ENCODE measurements around the gene CASQ1. TPM values are rescaled to one million over a fixed set of nuclear protein-coding genes. Genes with fewer than 3 reads are reported as not detected.

Gene CASQ1
- total RNA-seq, 3 donors from 2014 or later (not counting 1 experiment from before 2014, with no cell fraction given): not detected

DNA sequence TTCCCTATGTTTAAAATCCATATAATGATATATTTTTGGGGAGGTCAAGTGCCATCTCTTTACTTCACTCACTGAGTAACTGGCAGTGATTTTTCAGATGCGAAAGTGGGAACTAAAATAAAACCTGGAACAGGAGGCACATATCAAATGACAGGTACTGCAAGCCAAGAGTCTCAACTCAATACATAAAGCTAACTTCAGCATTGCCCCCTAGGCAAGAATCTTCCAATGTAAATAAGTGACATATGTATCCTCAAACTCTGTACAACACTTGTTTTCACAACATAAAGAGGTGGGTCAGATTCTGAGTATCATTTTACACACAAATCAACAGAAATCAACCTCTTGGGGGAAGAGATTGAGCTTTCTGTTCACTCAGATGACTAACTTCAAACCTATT, 53.8 kb downstream of the CASQ1 start:
- Mint-ChIP-seq H3K4me1 (peaks cover 15 to 26% of the 10 kb centered on the region in 2 donors), H3K27ac (peak overlapping the region in 1 of 2 donors; percentile 59), H3K9me3 (no peaks in the 10 kb centered on the region), H3K4me3 (no peak overlapping the region), H3K36me3 (peaks cover 15% of the 10 kb centered on the region), H3K27me3 (ENCODE audit: low read depth in 2 of 2) (no peaks in the 10 kb centered on the region)
- Histone ChIP-seq H3K36me3 (ENCODE audit: control insufficient read depth, insufficient read depth, low read length) (peaks cover 39% of the 10 kb centered on the region), H3K9me3 (ENCODE audit: control insufficient read depth, insufficient read depth, low read length) (no peaks in the 10 kb centered on the region), H3K4me1 (ENCODE audit: control insufficient read depth, insufficient read depth, low read length) (no peaks in the 10 kb centered on the region), H3K27me3 (ENCODE audit: control insufficient read depth, insufficient read depth, low read length) (no peaks in the 10 kb centered on the region), H3K27ac (ENCODE audit: low read length) (no peak overlapping the region), H3K4me3 (ENCODE audit: low read length) (no peak overlapping the region)
- 100% methylated on average over 1 of the region's 1 CpG for WGBS (ENCODE audit: insufficient coverage)
- TF ChIP-seq, protein P1, sequence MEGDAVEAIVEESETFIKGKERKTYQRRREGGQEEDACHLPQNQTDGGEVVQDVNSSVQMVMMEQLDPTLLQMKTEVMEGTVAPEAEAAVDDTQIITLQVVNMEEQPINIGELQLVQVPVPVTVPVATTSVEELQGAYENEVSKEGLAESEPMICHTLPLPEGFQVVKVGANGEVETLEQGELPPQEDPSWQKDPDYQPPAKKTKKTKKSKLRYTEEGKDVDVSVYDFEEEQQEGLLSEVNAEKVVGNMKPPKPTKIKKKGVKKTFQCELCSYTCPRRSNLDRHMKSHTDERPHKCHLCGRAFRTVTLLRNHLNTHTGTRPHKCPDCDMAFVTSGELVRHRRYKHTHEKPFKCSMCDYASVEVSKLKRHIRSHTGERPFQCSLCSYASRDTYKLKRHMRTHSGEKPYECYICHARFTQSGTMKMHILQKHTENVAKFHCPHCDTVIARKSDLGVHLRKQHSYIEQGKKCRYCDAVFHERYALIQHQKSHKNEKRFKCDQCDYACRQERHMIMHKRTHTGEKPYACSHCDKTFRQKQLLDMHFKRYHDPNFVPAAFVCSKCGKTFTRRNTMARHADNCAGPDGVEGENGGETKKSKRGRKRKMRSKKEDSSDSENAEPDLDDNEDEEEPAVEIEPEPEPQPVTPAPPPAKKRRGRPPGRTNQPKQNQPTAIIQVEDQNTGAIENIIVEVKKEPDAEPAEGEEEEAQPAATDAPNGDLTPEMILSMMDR (IDR thresholded peaks at IDR 0.05): no peak
- intact Hi-C loops (cut with micrococcal nuclease): no loop called here
- no peak for ATAC-seq
- DNase-seq: no peak

DNA sequence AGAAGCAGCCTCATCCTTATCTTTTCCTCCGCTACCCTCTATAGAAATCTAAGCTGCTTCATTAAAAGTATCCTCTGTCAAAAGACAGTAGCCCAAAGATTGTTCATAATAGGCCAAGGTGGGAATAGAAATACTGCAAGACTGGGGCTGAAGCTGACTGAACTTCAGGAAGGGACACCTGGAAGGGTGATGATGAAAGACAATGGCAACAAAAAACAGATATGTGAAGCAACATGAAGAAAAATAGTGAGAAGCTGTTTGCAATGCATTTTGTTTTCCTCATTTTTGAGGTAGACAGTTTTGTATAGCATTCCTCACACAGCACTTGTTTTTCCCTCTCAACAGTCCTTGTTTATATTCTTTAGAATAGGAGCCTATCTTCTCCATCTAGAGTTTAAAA, 55.1 kb downstream of the CASQ1 start:
- Histone ChIP-seq H3K27me3 (ENCODE audit: control insufficient read depth, insufficient read depth, low read length) (no peaks in the 10 kb centered on the region), H3K27ac (ENCODE audit: low read length) (no peak overlapping the region), H3K36me3 (ENCODE audit: control insufficient read depth, insufficient read depth, low read length) (peaks cover 26% of the 10 kb centered on the region), H3K4me1 (ENCODE audit: control insufficient read depth, insufficient read depth, low read length) (no peaks in the 10 kb centered on the region), H3K4me3 (ENCODE audit: low read length) (no peak overlapping the region), H3K9me3 (ENCODE audit: control insufficient read depth, insufficient read depth, low read length) (no peaks in the 10 kb centered on the region)
- Mint-ChIP-seq H3K27ac (peak overlapping the region in 1 of 2 donors; percentile 8), H3K27me3 (ENCODE audit: low read depth in 2 of 2) (no peaks in the 10 kb centered on the region), H3K36me3 (peaks cover 2% of the 10 kb centered on the region), H3K4me3 (no peak overlapping the region), H3K4me1 (peaks cover 15 to 26% of the 10 kb centered on the region in 2 donors), H3K9me3 (no peaks in the 10 kb centered on the region)
- DNase-seq (no peak), ATAC-seq (no peak)
- WGBS (ENCODE audit: insufficient coverage): 100% methylated on average over 1 of the region's 1 CpG
- TF ChIP-seq, protein P1 (IDR thresholded peaks at IDR 0.05): no peak
- intact Hi-C loops (cut with micrococcal nuclease): no loop called here

DNA sequence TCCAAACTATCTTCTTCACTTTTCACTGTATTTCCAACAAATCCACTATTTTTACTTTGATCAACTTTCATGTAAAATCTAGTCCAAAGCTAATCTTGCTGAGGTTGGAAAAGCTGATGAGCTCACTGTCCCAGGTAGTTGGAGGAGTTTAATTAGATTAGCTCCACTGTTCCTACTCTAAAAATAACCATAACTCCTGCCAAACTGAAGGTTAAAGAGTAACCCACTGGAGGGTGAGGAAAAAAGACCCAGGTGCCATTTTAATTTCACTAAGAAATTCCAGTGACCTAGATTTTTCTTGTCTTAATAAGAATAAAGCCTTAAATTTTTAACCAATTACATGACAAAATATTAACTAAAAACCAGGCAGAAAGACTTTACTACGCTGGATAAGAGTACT, 56.7 kb downstream of the CASQ1 start:
- Mint-ChIP-seq H3K4me1 (peaks cover 20 to 38% of the 10 kb centered on the region in 2 donors), H3K9me3 (no peaks in the 10 kb centered on the region), H3K36me3 (no peaks in the 10 kb centered on the region), H3K27me3 (ENCODE audit: low read depth in 2 of 2) (no peaks in the 10 kb centered on the region), H3K27ac (no peak overlapping the region), H3K4me3 (no peak overlapping the region)
- Histone ChIP-seq H3K9me3 (ENCODE audit: control insufficient read depth, insufficient read depth, low read length) (no peaks in the 10 kb centered on the region), H3K4me1 (ENCODE audit: control insufficient read depth, insufficient read depth, low read length) (no peaks in the 10 kb centered on the region), H3K27ac (ENCODE audit: low read length) (no peak overlapping the region), H3K36me3 (ENCODE audit: control insufficient read depth, insufficient read depth, low read length) (peaks cover 19% of the 10 kb centered on the region), H3K4me3 (ENCODE audit: low read length) (no peak overlapping the region), H3K27me3 (ENCODE audit: control insufficient read depth, insufficient read depth, low read length) (no peaks in the 10 kb centered on the region)
- DNase-seq (no peak), ATAC-seq (no peak)
- intact Hi-C loops (cut with micrococcal nuclease): no loop called here
- TF ChIP-seq, protein P1 (IDR thresholded peaks at IDR 0.05): no peak
- WGBS (ENCODE audit: insufficient coverage): 100% methylated on average over 1 of the region's 1 CpG

DNA sequence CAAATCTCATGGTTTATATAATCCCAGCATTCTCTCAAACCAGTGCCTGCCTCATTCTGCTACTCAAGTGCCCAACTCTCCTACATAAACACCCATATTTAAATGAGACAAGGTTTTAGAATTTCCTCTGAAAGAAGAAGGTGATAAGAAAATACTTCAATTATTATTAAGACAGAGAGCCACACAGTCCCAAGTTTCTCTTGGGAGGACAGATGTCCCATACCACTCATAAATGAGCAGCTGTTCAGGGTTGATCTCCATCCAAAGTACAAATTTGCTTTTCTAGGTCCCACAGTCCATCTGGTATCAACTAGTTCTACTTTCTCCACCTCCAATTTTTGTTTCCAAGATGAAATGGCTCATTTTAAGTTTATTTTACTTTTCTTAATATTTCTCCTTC, 60.6 kb downstream of the CASQ1 start:
- Histone ChIP-seq H3K4me3 (ENCODE audit: low read length) (no peak overlapping the region), H3K9me3 (ENCODE audit: control insufficient read depth, insufficient read depth, low read length) (no peaks in the 10 kb centered on the region), H3K27me3 (ENCODE audit: control insufficient read depth, insufficient read depth, low read length) (no peaks in the 10 kb centered on the region), H3K36me3 (ENCODE audit: control insufficient read depth, insufficient read depth, low read length) (peaks cover 11% of the 10 kb centered on the region), H3K4me1 (ENCODE audit: control insufficient read depth, insufficient read depth, low read length) (no peaks in the 10 kb centered on the region), H3K27ac (ENCODE audit: low read length) (no peak overlapping the region)
- peaks cover 6 to 35% of the 10 kb centered on the region in 2 donors for H3K4me1 Mint-ChIP-seq
- no peaks in the 10 kb centered on the region for H3K9me3 Mint-ChIP-seq
- H3K36me3 Mint-ChIP-seq: no peaks in the 10 kb centered on the region
- no peak for DNase-seq
- no peaks in the 10 kb centered on the region for H3K27me3 Mint-ChIP-seq (ENCODE audit: low read depth in 2 of 2)
- no peak for ATAC-seq
- TF ChIP-seq, protein P1 (IDR thresholded peaks at IDR 0.05): no peak
- peak overlapping the region; percentile 2 to 51 for H3K27ac Mint-ChIP-seq
- intact Hi-C loops (cut with micrococcal nuclease): no loop called here
- H3K4me3 Mint-ChIP-seq: no peak overlapping the region

Measured in natural killer cell (primary cell).